RWPE2 (cell line): ENCODE results near the gene NLN.

Experiments
- ATAC-seq: fragments of 200-7000 bp; cut with Tn5 transposase; 3 replicates; pipeline ENCODE4 v1.9.1; 2021; ENCODE audit warnings: low read depth
- DNase-seq: peaks from one replicate; pipeline ENCODE4 v3.0.0-alpha.2; 2020; ENCODE audit warnings: low spot score
- H3K27ac ChIP-seq: fragments of 450-650 bp; 2 replicates; pipeline ENCODE4 v1.5.1; 2017; ENCODE audit warnings: mild to moderate bottlenecking; ENCODE audit not compliant: poor library complexity, severe bottlenecking
- H3K27me3 ChIP-seq: fragments of 250-450 bp; sonication (Bioruptor Pico); 2 replicates; pipeline ENCODE4 v1.5.1; 2021; ENCODE audit warnings: mild to moderate bottlenecking, moderate library complexity; ENCODE audit not compliant: insufficient read depth, poor library complexity, severe bottlenecking
- H3K36me3 ChIP-seq: fragments of 250-450 bp; sonication (Bioruptor Pico); 2 replicates; pipeline ENCODE4 v1.5.1; 2020; ENCODE audit warnings: low read depth, mild to moderate bottlenecking, moderate library complexity
- H3K4me1 ChIP-seq: fragments of 250-450 bp; sonication (Bioruptor Pico); 2 replicates; pipeline ENCODE4 v1.5.1; 2021; ENCODE audit warnings: mild to moderate bottlenecking, moderate library complexity; ENCODE audit not compliant: insufficient read depth, poor library complexity, severe bottlenecking
- H3K4me3 ChIP-seq: fragments of 250-450 bp; sonication (Bioruptor Pico); 2 replicates; pipeline ENCODE4 v1.5.1; 2021; ENCODE audit warnings: mild to moderate bottlenecking, moderate library complexity; ENCODE audit not compliant: severe bottlenecking
- H3K9me3 ChIP-seq: fragments of 250-450 bp; sonication (Bioruptor Pico); 2 replicates; pipeline ENCODE4 v1.5.1; 2021; ENCODE audit warnings: mild to moderate bottlenecking, moderate library complexity; ENCODE audit not compliant: severe bottlenecking
- TF ChIP-seq, protein P1 (sequence below): fragments of 450-650 bp; IDR thresholded peaks from one replicate; pipeline ENCODE4 v1.5.1; 2017; ENCODE audit warnings: mild to moderate bottlenecking, moderate library complexity; ENCODE audit not compliant: poor library complexity, severe bottlenecking

NLN gene

DNA sequence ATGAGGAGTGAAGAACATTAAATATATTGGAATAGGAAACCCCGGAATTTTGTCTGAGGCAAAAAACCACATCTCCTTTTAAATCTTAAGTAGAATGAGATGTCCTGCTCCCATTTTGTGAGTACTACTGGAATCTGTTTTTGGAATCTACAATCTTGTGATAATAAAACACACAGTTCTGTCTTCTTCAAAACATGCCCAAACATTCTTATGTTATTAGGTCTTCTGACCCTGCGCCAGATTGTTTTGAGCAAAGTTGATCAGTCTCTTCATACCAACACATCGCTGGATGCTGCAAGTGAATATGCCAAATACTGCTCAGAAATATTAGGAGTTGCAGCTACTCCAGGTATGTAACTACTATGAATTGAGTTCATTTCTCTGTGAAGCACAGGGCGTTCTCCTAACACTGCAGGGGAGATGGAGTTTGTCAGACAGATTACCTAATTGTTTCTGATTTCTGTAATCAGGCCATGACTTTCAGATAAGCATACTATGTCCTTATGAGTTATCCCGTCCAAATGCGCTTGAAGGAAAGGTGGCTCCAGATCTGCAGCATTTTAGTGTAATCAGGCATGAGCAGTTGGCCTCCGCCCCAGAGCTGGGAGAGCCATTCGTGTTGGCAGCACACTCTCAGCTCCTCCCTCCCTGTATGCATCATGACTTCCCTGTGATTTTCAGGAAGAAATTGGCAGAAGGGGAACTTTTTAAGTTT, 88.0 kb downstream of the NLN start:
- Histone ChIP-seq H3K27me3 (no peaks in the 10 kb centered on the region), H3K9me3 (no peaks in the 10 kb centered on the region), H3K4me3 (no peak overlapping the region), H3K4me1 (peaks cover 31% of the 10 kb centered on the region), H3K36me3 (peaks cover 35% of the 10 kb centered on the region), H3K27ac (peak overlapping the region; percentile 37)
- DNase-seq (no peak), ATAC-seq (no peak)
- TF ChIP-seq, protein P1, sequence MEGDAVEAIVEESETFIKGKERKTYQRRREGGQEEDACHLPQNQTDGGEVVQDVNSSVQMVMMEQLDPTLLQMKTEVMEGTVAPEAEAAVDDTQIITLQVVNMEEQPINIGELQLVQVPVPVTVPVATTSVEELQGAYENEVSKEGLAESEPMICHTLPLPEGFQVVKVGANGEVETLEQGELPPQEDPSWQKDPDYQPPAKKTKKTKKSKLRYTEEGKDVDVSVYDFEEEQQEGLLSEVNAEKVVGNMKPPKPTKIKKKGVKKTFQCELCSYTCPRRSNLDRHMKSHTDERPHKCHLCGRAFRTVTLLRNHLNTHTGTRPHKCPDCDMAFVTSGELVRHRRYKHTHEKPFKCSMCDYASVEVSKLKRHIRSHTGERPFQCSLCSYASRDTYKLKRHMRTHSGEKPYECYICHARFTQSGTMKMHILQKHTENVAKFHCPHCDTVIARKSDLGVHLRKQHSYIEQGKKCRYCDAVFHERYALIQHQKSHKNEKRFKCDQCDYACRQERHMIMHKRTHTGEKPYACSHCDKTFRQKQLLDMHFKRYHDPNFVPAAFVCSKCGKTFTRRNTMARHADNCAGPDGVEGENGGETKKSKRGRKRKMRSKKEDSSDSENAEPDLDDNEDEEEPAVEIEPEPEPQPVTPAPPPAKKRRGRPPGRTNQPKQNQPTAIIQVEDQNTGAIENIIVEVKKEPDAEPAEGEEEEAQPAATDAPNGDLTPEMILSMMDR: no peak

DNA sequence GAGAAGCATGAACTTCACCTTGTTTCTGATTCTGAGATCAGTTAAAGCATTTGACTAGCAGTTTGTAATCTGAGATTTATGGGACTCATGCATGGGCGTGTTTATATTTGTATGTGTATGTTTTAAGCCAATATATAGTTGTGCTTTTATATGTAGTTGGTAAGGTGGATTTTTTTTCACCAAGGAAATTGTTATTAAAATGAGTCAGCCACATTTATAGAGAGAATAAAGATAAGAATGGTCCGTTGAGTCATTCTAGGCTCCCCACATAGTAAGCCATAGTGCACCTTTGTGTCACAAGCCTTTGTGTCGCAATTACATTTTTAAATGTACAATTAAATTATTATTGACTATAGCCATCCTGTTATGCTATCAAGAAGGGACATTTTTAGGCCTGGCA, 89.0 kb downstream of the NLN start:
- Histone ChIP-seq H3K27ac (peak overlapping the region; percentile 37), H3K4me1 (peaks cover 31% of the 10 kb centered on the region), H3K36me3 (peaks cover 35% of the 10 kb centered on the region), H3K27me3 (no peaks in the 10 kb centered on the region), H3K9me3 (no peaks in the 10 kb centered on the region), H3K4me3 (no peak overlapping the region)
- no peak for DNase-seq
- peak; percentile 87 for ATAC-seq
- TF ChIP-seq, protein P1: no peak

DNA sequence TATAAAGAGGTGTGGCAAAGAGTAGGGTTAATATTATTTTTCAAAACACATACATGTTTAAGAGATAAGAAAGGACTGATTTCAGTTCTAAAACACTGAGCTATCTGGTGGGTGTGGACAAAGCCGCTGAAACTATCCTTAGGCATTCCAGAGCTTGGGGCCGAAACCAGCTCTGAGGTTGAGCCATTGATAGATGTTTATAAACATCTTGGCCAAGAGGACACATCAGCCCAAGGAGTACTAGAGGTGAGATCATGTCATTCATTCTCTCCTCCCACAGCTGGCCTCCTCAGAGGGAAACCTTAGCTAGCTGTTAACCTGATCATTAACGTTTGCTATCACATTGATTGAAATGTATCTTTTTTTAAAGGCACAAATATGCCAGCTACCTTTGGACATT, 89.9 kb downstream of the NLN start:
- Histone ChIP-seq H3K4me1 (peaks cover 31% of the 10 kb centered on the region), H3K4me3 (no peak overlapping the region), H3K27ac (peak overlapping the region; percentile 37), H3K36me3 (peaks cover 35% of the 10 kb centered on the region), H3K9me3 (no peaks in the 10 kb centered on the region), H3K27me3 (no peaks in the 10 kb centered on the region)
- DNase-seq (no peak), ATAC-seq (peak; percentile 22; the same call in 2 of the 3 replicates)
- TF ChIP-seq, protein P1: no peak

DNA sequence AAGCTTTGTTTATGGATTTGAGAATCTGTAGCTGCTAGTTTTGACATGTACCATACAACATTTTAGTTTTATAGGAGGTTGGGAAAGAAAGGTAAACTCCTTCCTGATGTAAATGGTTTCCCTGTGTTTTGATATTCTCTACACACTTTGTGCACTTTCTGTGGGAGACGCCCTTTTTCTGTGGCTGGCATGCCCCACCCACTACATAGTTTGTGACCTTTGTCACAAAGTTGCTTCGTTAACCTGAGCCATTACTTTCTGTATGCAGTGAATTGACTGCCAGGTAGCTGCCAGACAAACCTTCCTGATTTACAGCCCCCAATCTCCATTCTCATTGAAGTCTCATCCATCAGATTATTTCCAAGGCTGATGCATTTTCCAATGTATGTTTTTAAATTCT, 90.6 kb downstream of the NLN start:
- TF ChIP-seq, protein P1: no peak
- Histone ChIP-seq H3K4me3 (no peak overlapping the region), H3K27ac (no peak overlapping the region), H3K27me3 (no peaks in the 10 kb centered on the region), H3K9me3 (no peaks in the 10 kb centered on the region), H3K36me3 (peaks cover 35% of the 10 kb centered on the region), H3K4me1 (peaks cover 31% of the 10 kb centered on the region)
- no peak for ATAC-seq
- DNase-seq: no peak

DNA sequence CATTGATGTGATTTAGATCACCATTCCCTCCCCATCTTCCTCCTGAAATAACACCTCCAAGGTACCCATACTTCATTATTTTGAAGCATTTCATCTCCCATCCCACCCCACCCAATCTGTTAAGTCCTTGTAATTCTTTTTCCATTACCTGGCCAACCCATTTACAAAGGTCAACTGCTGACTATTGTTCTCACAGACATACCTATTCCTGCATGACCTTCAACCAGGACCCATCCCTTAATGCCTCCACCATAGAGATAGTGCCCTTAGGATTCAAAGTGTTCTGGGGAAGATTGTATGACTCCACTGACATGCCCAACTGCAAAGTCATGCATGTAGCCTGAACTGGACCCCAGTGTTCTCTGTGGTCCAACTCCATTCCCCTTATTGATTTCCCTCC, 91.2 kb downstream of the NLN start:
- H3K36me3 ChIP-seq: peaks cover 35% of the 10 kb centered on the region

More for the DNA sequence above, 91.2 kb downstream of the NLN start:
- H3K9me3 ChIP-seq: no peaks in the 10 kb centered on the region
- H3K4me1 ChIP-seq: peaks cover 31% of the 10 kb centered on the region
- no peak overlapping the region for H3K4me3 ChIP-seq
- DNase-seq: no peak
- TF ChIP-seq, protein P1: no peak
- ATAC-seq: no peak
- no peaks in the 10 kb centered on the region for H3K27me3 ChIP-seq
- H3K27ac ChIP-seq: no peak overlapping the region
